Endothelial cell of umbilical vein (primary cell): ENCODE data around the gene TTLL4. TPM values are rescaled to one million over a fixed set of nuclear protein-coding genes. Genes with fewer than 3 reads are reported as not detected.

ENCODE experiments used
- BruUV-seq: library from RNA; stranded (reverse); fragments of 400-500 nt; replicated peaks from 2 replicates; lab custom pipeline; 2021; lab: Mats Ljungman, UMichigan
- CTCF ChIA-PET: fragments of 300-600, 350-600 bp; sonication (Branson Sonifier 250); formaldehyde crosslinking; loops from one replicate; lab custom pipeline; 2021; ENCODE audit warnings: antibody characterized with exemption, inconsistent platforms; lab: Charles Lee
- POLR2A ChIA-PET: fragments of 300-600, 350-600 bp; sonication (Branson Sonifier 250); formaldehyde crosslinking; loops from one replicate; lab custom pipeline; 2021; ENCODE audit warnings: antibody characterized with exemption, inconsistent platforms; lab: Charles Lee
- DNase-seq: peaks from one replicate; pipeline ENCODE4 v3.0.0-alpha.2; 2011; ENCODE audit warnings: low read depth, low spot score
- FAIRE-seq: peaks from 2 replicates; lab custom pipeline; 2011; peaks lifted over from hg19 to GRCh38; lab: Jason Lieb, UNC
- H2AFZ ChIP-seq: 2 replicates; pipeline ENCODE4 v1.6.0; 2012; ENCODE audit warnings: low read depth, low read length, control low read depth, inconsistent platforms
- H3K27ac ChIP-seq: 2 replicates; pipeline ENCODE4 v1.5.1; 2011; ENCODE audit warnings: low read depth, mild to moderate bottlenecking, control low read depth, low read length, moderate library complexity; ENCODE audit not compliant: insufficient read depth
- H3K27me3 ChIP-seq, 2 experiments: 2 replicates each; pipeline versions ENCODE4 v1.6.0 to v1.6.1; 2011; ENCODE audit warnings: low read length in 2 of 2, mixed read lengths in 1 of 2; ENCODE audit not compliant: control insufficient read depth in 2 of 2, insufficient read depth in 2 of 2
- H3K36me3 ChIP-seq, 2 experiments: 2 replicates in 1 of 2; 3 replicates in 1 of 2; pipeline ENCODE4 v1.5.1; 2011; ENCODE audit warnings: low read length in 2 of 2, mild to moderate bottlenecking in 1 of 2, moderate library complexity in 1 of 2; ENCODE audit not compliant: control insufficient read depth in 2 of 2, insufficient read depth in 2 of 2; ENCODE audit errors: extremely low read depth in 1 of 2
- H3K4me1 ChIP-seq: 3 replicates; pipeline ENCODE4 v1.5.1; 2011; ENCODE audit warnings: mild to moderate bottlenecking, low read length; ENCODE audit not compliant: control insufficient read depth, insufficient read depth; ENCODE audit errors: extremely low read depth
- H3K4me2 ChIP-seq: 2 replicates; pipeline ENCODE4 v1.6.1; 2011; ENCODE audit warnings: low read length, control low read depth, mixed read lengths; ENCODE audit not compliant: insufficient read depth
- H3K4me3 ChIP-seq, 3 experiments: fragments of 200-600 bp in 1 of 3; sonication (generic), shearing (Covaris generic) in 1 of 3; replicated peaks in 1 of 3; 2 replicates each; pipeline ENCODE4 v1.5.1; 2011 to 2016; ENCODE audit warnings: control low read depth in 3 of 3, low read length in 3 of 3, mild to moderate bottlenecking in 2 of 3, inconsistent platforms in 1 of 3, low read depth in 1 of 3, moderate library complexity in 1 of 3; ENCODE audit not compliant: insufficient read depth in 1 of 3
- H3K79me2 ChIP-seq: 2 replicates; pipeline ENCODE4 v1.6.0; 2012; ENCODE audit warnings: low read length, inconsistent platforms; ENCODE audit not compliant: control insufficient read depth, insufficient read depth
- H3K9ac ChIP-seq: replicated peaks from 2 replicates; pipeline ENCODE3; 2011; ENCODE audit warnings: low read length, control low read depth; ENCODE audit not compliant: insufficient read depth; ENCODE audit errors: extremely low read depth
- H3K9me1 ChIP-seq: replicated peaks from 3 replicates; pipeline ENCODE4 v1.6.0; 2011; ENCODE audit warnings: mild to moderate bottlenecking, low read length; ENCODE audit not compliant: control insufficient read depth, insufficient read depth; ENCODE audit errors: extremely low read depth
- H3K9me3 ChIP-seq: replicated peaks from 2 replicates; pipeline ENCODE4 v1.5.1; 2012; ENCODE audit warnings: low read length, inconsistent platforms; ENCODE audit not compliant: control insufficient read depth, insufficient read depth
- H4K20me1 ChIP-seq: replicated peaks from 2 replicates; pipeline ENCODE3; 2011; ENCODE audit warnings: mild to moderate bottlenecking, low read length; ENCODE audit not compliant: control insufficient read depth, insufficient read depth; ENCODE audit errors: extremely low read depth
- EZH2 ChIP-seq: IDR thresholded peaks from 2 replicates; pipeline ENCODE4 v1.6.1; 2012; ENCODE audit warnings: borderline replicate concordance, low read depth, mild to moderate bottlenecking, moderate library complexity, low read length, inconsistent platforms; ENCODE audit not compliant: severe bottlenecking
- FOS ChIP-seq: IDR thresholded peaks from 2 replicates; pipeline ENCODE4 v1.6.1; 2011; ENCODE audit warnings: mild to moderate bottlenecking, low read length, moderate library complexity, borderline replicate concordance; ENCODE audit not compliant: insufficient read depth
- GATA2 ChIP-seq: IDR thresholded peaks from 2 replicates; pipeline ENCODE4 v1.7.0; 2011; ENCODE audit warnings: low read depth, mild to moderate bottlenecking, moderate library complexity, mixed read lengths, low read length; ENCODE audit not compliant: insufficient read length, insufficient read depth
- JUN ChIP-seq: IDR thresholded peaks from 2 replicates; pipeline ENCODE4 v1.6.1; 2011; ENCODE audit warnings: borderline replicate concordance, low read depth; ENCODE audit not compliant: insufficient read length, insufficient read depth
- MYC ChIP-seq: IDR thresholded peaks from one replicate; pipeline ENCODE4 v1.6.1; 2011; ENCODE audit warnings: mild to moderate bottlenecking, low read depth, low read length
- POLR2A ChIP-seq: IDR thresholded peaks from 2 replicates; pipeline ENCODE4 v1.6.1; 2012; ENCODE audit warnings: low read depth, mild to moderate bottlenecking, control low read depth, low read length
- POLR2AphosphoS5 ChIP-seq: IDR thresholded peaks from 2 replicates; pipeline ENCODE4 v1.6.1; 2012; ENCODE audit warnings: low read depth, mild to moderate bottlenecking, control low read depth, low read length, moderate library complexity; ENCODE audit not compliant: insufficient read depth
- dilution Hi-C: fragments of 300-500 bp; cut with MboI; formaldehyde crosslinking; loops from one replicate; pipeline ENCODE4 v1.15.0; 2019; ENCODE audit warnings: low sequenced_read_pairs; ENCODE audit not compliant: extremely low pct_ligation_motif_present
- intact Hi-C: fragments of 100-400 bp; cut with micrococcal nuclease; formaldehyde crosslinking; loops from one replicate; pipeline ENCODE4 v1.10.0; 2022
- polyA plus RNA-seq, 4 experiments: library from polyadenylated mRNA; depleted of rRNA in 3 of 4; stranded (reverse) in 3 of 4; unstranded in 1 of 4; fragments of >200 nt; gene quantifications; 2 replicates each; pipeline versions ENCODE4 v1.2.1 to v1.2.3, GENCODE V29; 2011 to 2012; ENCODE audit warnings: missing spikeins in 1 of 4
- total RNA-seq: library from RNA; stranded (reverse); gene quantifications from 2 replicates; pipeline ENCODE4 v1.2.3, GENCODE V29; 2021
- TF ChIP-seq, protein P1 (sequence below), 2 donors: IDR thresholded peaks; 1 replicate in 1 of 2; 2 replicates in 1 of 2; pipeline ENCODE4 v1.5.1; 2011; ENCODE audit warnings: low read length in 2 of 2, mild to moderate bottlenecking in 2 of 2, moderate library complexity in 2 of 2, control low read depth in 1 of 2, inconsistent platforms in 1 of 2, low read depth in 1 of 2; ENCODE audit not compliant: insufficient read depth in 1 of 2; ENCODE audit errors: extremely low read depth in 1 of 2
- TF ChIP-seq, protein P2 (sequence below): IDR thresholded peaks from 2 replicates; pipeline ENCODE4 v1.6.1; 2011; ENCODE audit not compliant: insufficient read depth, insufficient read length

The TTLL4 gene
- total and polyA plus RNA-seq, 2 donors (not counting 3 experiments of a cell fraction or from before 2014, with no cell fraction given) = 26.7 to 45.0 TPM

DNA sequence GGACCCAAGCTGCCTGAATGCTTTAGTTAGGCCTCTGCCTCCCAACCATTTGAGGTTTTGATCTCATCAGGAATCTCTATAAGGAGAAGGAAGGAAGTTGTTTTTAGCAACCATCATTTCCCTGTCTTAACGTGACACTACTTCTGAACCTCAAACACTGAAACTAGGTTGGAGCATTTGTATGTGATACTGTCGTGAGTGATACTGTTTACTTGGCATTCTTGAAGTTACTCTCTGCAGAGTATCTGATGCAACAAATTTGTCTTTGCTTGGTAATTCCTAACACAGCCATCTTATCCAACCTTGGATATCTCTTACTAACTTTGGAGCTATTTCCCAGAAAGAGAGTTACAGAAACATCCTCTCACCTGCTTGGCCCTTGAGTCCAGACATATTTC, 22.1 kb downstream of the TTLL4 start:
- CTCF ChIA-PET = interaction anchor here (1.4 to 5.3 kb wide), 5 partner anchors 21 to 247 kb away, joined by 3 to 105 read pairs (median 8); partner anchors contain the start of genes BCS1L, TTLL4 and ZNF142
- POLR2A ChIA-PET = no interaction called here
- intact Hi-C loops = no loop called here

More for the DNA sequence above, 22.1 kb downstream of the TTLL4 start:
- Histone ChIP-seq H3K4me3 (no peak overlapping the region), H3K27ac (no peak overlapping the region), H3K4me2 (no peak overlapping the region), H3K4me1 (peaks cover 16% of the 10 kb centered on the region), H3K27me3 (no peaks in the 10 kb centered on the region), H3K36me3 (peaks cover 0 to 4% of the 10 kb centered on the region in 2 experiments), H2AFZ (no peak overlapping the region), H3K9me1 (no peaks in the 10 kb centered on the region), H3K9ac (no peak overlapping the region), H4K20me1 (no peaks in the 10 kb centered on the region), H3K9me3 (no peaks in the 10 kb centered on the region), H3K79me2 (peaks cover 44% of the 10 kb centered on the region)
- TF ChIP-seq, protein P1, sequence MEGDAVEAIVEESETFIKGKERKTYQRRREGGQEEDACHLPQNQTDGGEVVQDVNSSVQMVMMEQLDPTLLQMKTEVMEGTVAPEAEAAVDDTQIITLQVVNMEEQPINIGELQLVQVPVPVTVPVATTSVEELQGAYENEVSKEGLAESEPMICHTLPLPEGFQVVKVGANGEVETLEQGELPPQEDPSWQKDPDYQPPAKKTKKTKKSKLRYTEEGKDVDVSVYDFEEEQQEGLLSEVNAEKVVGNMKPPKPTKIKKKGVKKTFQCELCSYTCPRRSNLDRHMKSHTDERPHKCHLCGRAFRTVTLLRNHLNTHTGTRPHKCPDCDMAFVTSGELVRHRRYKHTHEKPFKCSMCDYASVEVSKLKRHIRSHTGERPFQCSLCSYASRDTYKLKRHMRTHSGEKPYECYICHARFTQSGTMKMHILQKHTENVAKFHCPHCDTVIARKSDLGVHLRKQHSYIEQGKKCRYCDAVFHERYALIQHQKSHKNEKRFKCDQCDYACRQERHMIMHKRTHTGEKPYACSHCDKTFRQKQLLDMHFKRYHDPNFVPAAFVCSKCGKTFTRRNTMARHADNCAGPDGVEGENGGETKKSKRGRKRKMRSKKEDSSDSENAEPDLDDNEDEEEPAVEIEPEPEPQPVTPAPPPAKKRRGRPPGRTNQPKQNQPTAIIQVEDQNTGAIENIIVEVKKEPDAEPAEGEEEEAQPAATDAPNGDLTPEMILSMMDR (IDR thresholded peaks at IDR 0.05; ENCODE audit: extremely low read depth in 1 of 2, insufficient read depth in 1 of 2, low read depth in 1 of 2, low read length in 2 of 2) = no peak
- TF ChIP-seq POLR2AphosphoS5 = no peak
- TF ChIP-seq EZH2 = no peak
- no peak for TF ChIP-seq FOS
- TF ChIP-seq MYC = no peak
- TF ChIP-seq JUN = no peak
- TF ChIP-seq GATA2 = no peak
- no peak for TF ChIP-seq POLR2A
- TF ChIP-seq, protein P2, sequence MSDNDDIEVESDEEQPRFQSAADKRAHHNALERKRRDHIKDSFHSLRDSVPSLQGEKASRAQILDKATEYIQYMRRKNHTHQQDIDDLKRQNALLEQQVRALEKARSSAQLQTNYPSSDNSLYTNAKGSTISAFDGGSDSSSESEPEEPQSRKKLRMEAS = no peak
- peak; percentile 59 for FAIRE-seq
- BruUV-seq = no TSS peak
- dilution Hi-C loops = no loop called here
- no peak for DNase-seq
